OCI-LY3 (cell line): ENCODE data around the gene FOXB2.

Experiments
- CTCF ChIP-seq: fragments of 200-600, 300-600 bp; sonication (generic); IDR thresholded peaks from 2 replicates; pipeline ENCODE4 v1.5.1; 2014; ENCODE audit warnings: antibody characterized with exemption, low read length, low read depth
- EZH2phosphoT487 ChIP-seq: fragments of 200-600 bp; shearing (Covaris generic); IDR thresholded peaks from 2 replicates; pipeline ENCODE4 v1.6.1; 2018; ENCODE audit warnings: antibody characterized with exemption, mixed run types, low read depth

DNA sequence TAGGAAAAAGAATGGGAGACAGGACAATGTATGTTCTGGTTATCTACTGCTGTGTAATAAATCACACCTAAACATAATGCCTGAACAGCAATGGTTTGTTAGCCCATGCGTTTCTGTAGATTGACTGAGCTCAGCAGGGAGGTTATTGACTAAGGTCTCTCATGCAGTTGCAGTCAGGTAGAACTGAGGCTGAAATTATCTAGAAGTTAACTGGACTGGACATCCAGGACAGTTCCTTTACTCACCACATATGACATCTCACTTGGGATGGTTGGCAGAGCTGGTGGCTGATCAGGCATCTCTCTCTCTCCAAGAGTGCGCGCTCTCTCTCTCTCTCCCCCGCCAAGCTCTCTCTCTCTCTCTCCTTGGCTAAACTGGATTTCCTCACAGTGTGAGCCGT lies 8.9 kb upstream of the FOXB2 start:
- TF ChIP-seq CTCF (no peak), EZH2phosphoT487 (no peak)
